ENCODE results near the gene CAMKMT.

DNA sequence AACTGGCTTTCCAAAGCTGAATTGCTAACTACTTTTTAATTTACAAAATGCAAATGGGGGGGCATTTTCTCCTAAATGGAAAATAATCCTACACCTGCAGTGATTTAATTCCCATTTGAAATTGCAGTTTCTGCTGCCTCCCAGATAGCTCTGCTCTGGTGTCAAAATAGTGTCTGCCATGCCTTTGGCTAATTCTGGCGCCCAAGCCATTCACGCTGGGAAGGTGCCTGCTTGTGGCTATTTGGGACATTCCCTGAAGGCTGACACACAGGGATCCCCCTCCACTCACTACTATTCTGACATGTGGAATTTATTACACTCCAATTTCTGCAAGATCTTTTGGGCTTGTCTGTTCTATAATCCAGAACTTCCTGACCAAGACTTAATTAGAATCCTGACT, 451.4 kb downstream of the CAMKMT start:
- TF ChIP-seq, protein P1, sequence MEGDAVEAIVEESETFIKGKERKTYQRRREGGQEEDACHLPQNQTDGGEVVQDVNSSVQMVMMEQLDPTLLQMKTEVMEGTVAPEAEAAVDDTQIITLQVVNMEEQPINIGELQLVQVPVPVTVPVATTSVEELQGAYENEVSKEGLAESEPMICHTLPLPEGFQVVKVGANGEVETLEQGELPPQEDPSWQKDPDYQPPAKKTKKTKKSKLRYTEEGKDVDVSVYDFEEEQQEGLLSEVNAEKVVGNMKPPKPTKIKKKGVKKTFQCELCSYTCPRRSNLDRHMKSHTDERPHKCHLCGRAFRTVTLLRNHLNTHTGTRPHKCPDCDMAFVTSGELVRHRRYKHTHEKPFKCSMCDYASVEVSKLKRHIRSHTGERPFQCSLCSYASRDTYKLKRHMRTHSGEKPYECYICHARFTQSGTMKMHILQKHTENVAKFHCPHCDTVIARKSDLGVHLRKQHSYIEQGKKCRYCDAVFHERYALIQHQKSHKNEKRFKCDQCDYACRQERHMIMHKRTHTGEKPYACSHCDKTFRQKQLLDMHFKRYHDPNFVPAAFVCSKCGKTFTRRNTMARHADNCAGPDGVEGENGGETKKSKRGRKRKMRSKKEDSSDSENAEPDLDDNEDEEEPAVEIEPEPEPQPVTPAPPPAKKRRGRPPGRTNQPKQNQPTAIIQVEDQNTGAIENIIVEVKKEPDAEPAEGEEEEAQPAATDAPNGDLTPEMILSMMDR (conservative IDR thresholded peaks at IDR 0.05; ENCODE audit: low read length): no peak
- no peak for TF ChIP-seq EZH2phosphoT487 (IDR thresholded peaks at IDR 0.05; ENCODE audit: borderline replicate concordance, low read depth, low read length)
